ENCODE measurements around the gene TPD52L2. TPM values are rescaled to one million over a fixed set of nuclear protein-coding genes. Genes with fewer than 3 reads are reported as not detected.

The TPD52L2 gene
- total and polyA plus RNA-seq, 2 donors (not counting 1 experiment from before 2014, with no cell fraction given), result 39.9 to 41.3 TPM

DNA sequence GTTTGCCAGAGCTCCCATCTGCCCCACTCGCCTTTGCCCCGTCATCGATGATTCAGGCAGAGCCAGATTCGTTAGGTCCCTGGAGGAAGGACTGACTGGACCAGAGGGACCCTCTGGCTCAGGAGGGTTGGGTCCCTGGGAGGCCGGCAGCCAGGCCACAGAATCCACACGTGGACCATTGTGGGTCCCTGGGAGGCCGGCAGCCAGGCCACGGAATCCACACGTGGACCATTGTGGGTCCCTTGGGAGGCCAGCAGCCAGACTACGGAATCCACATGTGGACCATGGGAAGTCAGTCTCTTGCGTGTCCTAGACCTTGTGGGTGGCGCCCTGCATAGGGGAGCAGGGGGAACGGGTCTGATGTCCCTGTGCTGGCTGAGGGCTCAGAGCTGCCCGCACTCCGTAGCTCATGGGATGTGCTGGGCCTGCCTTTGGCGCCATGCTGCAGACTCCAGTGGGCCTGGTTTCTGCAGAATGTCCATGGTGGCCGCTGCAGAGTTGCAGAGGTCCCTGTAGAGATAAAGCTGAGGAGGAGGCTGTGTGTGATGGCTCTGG lies 67.6 kb downstream of the TPD52L2 start:
- no peak for TF ChIP-seq EZH2 (IDR thresholded peaks at IDR 0.05; ENCODE audit: borderline replicate concordance, insufficient read depth, low read depth, low read length, poor library complexity, severe bottlenecking)
- TF ChIP-seq, protein P1, sequence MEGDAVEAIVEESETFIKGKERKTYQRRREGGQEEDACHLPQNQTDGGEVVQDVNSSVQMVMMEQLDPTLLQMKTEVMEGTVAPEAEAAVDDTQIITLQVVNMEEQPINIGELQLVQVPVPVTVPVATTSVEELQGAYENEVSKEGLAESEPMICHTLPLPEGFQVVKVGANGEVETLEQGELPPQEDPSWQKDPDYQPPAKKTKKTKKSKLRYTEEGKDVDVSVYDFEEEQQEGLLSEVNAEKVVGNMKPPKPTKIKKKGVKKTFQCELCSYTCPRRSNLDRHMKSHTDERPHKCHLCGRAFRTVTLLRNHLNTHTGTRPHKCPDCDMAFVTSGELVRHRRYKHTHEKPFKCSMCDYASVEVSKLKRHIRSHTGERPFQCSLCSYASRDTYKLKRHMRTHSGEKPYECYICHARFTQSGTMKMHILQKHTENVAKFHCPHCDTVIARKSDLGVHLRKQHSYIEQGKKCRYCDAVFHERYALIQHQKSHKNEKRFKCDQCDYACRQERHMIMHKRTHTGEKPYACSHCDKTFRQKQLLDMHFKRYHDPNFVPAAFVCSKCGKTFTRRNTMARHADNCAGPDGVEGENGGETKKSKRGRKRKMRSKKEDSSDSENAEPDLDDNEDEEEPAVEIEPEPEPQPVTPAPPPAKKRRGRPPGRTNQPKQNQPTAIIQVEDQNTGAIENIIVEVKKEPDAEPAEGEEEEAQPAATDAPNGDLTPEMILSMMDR (IDR thresholded peaks at IDR 0.05), result no peak
- peaks cover 3 to 72% of the 10 kb centered on the region in 2 experiments for H3K36me3 ChIP-seq (replicated peaks in 1 of 2; ENCODE audit: control extremely low read depth in 1 of 2, control insufficient read depth in 1 of 2, extremely low read depth in 1 of 2, insufficient read depth in 2 of 2, low read length in 1 of 2)
- H3K27me3 Mint-ChIP-seq, result no peaks in the 10 kb centered on the region
- H3K9me3 Mint-ChIP-seq (ENCODE audit: insufficient read depth), result no peaks in the 10 kb centered on the region
- H3K27me3 ChIP-seq (replicated peaks in 1 of 4; ENCODE audit: control extremely low read depth in 1 of 4, control insufficient read depth in 3 of 4, insufficient read depth in 4 of 4, low read length in 3 of 4), result no peaks in the 10 kb centered on the region
- H3K4me2 ChIP-seq (replicated peaks; ENCODE audit: low read depth, low read length, poor library complexity, severe bottlenecking), result no peak overlapping the region
- peaks cover under 1% of the 10 kb centered on the region for H3K4me1 Mint-ChIP-seq
- H3K9ac ChIP-seq (ENCODE audit: low read length), result no peak overlapping the region
- ATAC-seq (ENCODE audit: low read depth) (no peak), DNase-seq (no peak)
- intact Hi-C loops (cut with micrococcal nuclease), result no loop called here
- no peak overlapping the region for H3K4me3 Mint-ChIP-seq
- H3K4me1 ChIP-seq (ENCODE audit: control insufficient read depth in 2 of 2, insufficient read depth in 2 of 2, low read length in 2 of 2), result no peaks in the 10 kb centered on the region
- ChIA-PET POLR2A (no interaction called here), CTCF (interaction anchor here (0.7 kb wide), 1 partner anchor 26 kb away, joined by 3 read pairs; no protein-coding TSS in a partner anchor)
- 96% methylated on average over 17 of the region's 17 CpGs for WGBS (ENCODE audit: insufficient coverage)
- H3K27ac Mint-ChIP-seq, result no peak overlapping the region
- H3K9me3 ChIP-seq (ENCODE audit: control extremely low read depth in 1 of 3, control insufficient read depth in 2 of 3, insufficient read depth in 1 of 3, low read length in 2 of 3), result no peaks in the 10 kb centered on the region
- peaks cover 63% of the 10 kb centered on the region for H3K79me2 ChIP-seq (ENCODE audit: control insufficient read depth, insufficient read depth, low read length)
- no peak overlapping the region for H2AFZ ChIP-seq (ENCODE audit: insufficient read depth, low read depth, low read length, poor library complexity, severe bottlenecking)
- peaks cover 71% of the 10 kb centered on the region for H4K20me1 ChIP-seq (ENCODE audit: control insufficient read depth, insufficient read depth, low read length, poor library complexity, severe bottlenecking)
- no peak overlapping the region for H3K27ac ChIP-seq (ENCODE audit: low read length in 2 of 2)
- no peak overlapping the region for H3K4me3 ChIP-seq (ENCODE audit: control extremely low read depth in 1 of 5, extremely low read depth in 1 of 5, insufficient read depth in 1 of 5, low read depth in 2 of 5, low read length in 4 of 5)

DNA sequence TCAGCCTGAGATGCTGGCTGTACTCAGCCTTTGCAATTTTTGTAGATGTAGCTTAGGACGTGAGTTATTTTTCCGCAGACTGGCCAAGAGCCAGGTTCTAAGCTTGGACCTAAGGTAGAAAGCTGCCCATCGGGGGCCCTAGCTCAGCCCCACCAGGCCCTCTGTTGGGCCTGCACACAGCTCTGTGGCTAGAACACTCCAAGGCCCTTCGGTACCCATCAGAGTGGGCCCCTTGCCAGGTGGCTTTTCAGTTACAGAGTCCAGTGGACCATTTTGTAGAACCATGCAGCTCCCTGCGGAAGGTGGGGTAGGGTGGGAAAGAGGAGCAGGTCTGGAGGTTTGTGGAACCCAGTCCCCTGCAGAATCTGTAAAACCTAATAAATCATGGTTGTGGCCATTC lies 68.6 kb downstream of the TPD52L2 start:
- intact Hi-C loops (cut with micrococcal nuclease), result no loop called here
- Histone ChIP-seq H3K4me2 (replicated peaks; ENCODE audit: low read depth, low read length, poor library complexity, severe bottlenecking) (no peak overlapping the region), H3K79me2 (ENCODE audit: control insufficient read depth, insufficient read depth, low read length) (peaks cover 54% of the 10 kb centered on the region), H3K4me1 (ENCODE audit: control insufficient read depth in 2 of 2, insufficient read depth in 2 of 2, low read length in 2 of 2) (no peaks in the 10 kb centered on the region), H3K9ac (ENCODE audit: low read length) (no peak overlapping the region), H2AFZ (ENCODE audit: insufficient read depth, low read depth, low read length, poor library complexity, severe bottlenecking) (no peak overlapping the region), H4K20me1 (ENCODE audit: control insufficient read depth, insufficient read depth, low read length, poor library complexity, severe bottlenecking) (peaks cover 75% of the 10 kb centered on the region), H3K36me3 (replicated peaks in 1 of 2; ENCODE audit: control extremely low read depth in 1 of 2, control insufficient read depth in 1 of 2, extremely low read depth in 1 of 2, insufficient read depth in 2 of 2, low read length in 1 of 2) (peaks cover 3 to 70% of the 10 kb centered on the region in 2 experiments), H3K27me3 (replicated peaks in 1 of 4; ENCODE audit: control extremely low read depth in 1 of 4, control insufficient read depth in 3 of 4, insufficient read depth in 4 of 4, low read length in 3 of 4) (no peaks in the 10 kb centered on the region), H3K4me3 (ENCODE audit: control extremely low read depth in 1 of 5, extremely low read depth in 1 of 5, insufficient read depth in 1 of 5, low read depth in 2 of 5, low read length in 4 of 5) (no peak overlapping the region), H3K9me3 (ENCODE audit: control extremely low read depth in 1 of 3, control insufficient read depth in 2 of 3, insufficient read depth in 1 of 3, low read length in 2 of 3) (peaks cover 0 to under 1% (median 0%) of the 10 kb centered on the region in 3 donors), H3K27ac (ENCODE audit: low read length in 2 of 2) (no peak overlapping the region)
- H3K4me3 Mint-ChIP-seq, result no peak overlapping the region
- WGBS (ENCODE audit: insufficient coverage), result 96% methylated on average over 4 of the region's 5 CpGs
- DNase-seq (no peak), ATAC-seq (ENCODE audit: low read depth) (no peak)
- POLR2A ChIA-PET, result no interaction called here
- H3K4me1 Mint-ChIP-seq, result peaks cover 2% of the 10 kb centered on the region
- H3K27me3 Mint-ChIP-seq, result no peaks in the 10 kb centered on the region
- no peak overlapping the region for H3K27ac Mint-ChIP-seq
- CTCF ChIA-PET, result interaction anchor here (0.7 kb wide), 1 partner anchor 388 kb away, joined by 3 read pairs; no protein-coding TSS in a partner anchor
- no peaks in the 10 kb centered on the region for H3K9me3 Mint-ChIP-seq (ENCODE audit: insufficient read depth)
- TF ChIP-seq EZH2 (IDR thresholded peaks at IDR 0.05; ENCODE audit: borderline replicate concordance, insufficient read depth, low read depth, low read length, poor library complexity, severe bottlenecking), result no peak
- TF ChIP-seq, protein P1 (IDR thresholded peaks at IDR 0.05), result no peak
